Suprapubic skin (tissue), 4 donors: ENCODE data around the gene RDX.

Experiments
- CTCF ChIP-seq, 2 donors: fragments of 200-600 bp in 1 of 2; fragments of 450-650 bp in 1 of 2; sonication (generic) in 1 of 2; IDR thresholded peaks; one replicate each; pipeline ENCODE4 v1.5.1; 2016 to 2019; ENCODE audit warnings: antibody characterized with exemption in 2 of 2, mild to moderate bottlenecking in 1 of 2, moderate library complexity in 1 of 2
- POLR2A ChIP-seq, 2 donors: fragments of 450-650 bp; IDR thresholded peaks; one replicate each; pipeline ENCODE4 v1.6.1; 2017; ENCODE audit warnings: antibody characterized with exemption in 2 of 2, mild to moderate bottlenecking in 2 of 2, moderate library complexity in 2 of 2
- POLR2AphosphoS5 ChIP-seq, 3 donors: sonication (generic); formaldehyde crosslinking; IDR thresholded peaks; one replicate each; pipeline ENCODE4 v1.6.1; 2017; ENCODE audit warnings: antibody characterized with exemption in 3 of 3

- TF ChIP-seq CTCF (IDR thresholded peaks at IDR 0.05) (no peak), POLR2AphosphoS5 (IDR thresholded peaks at IDR 0.05) (no peak), POLR2A (IDR thresholded peaks at IDR 0.05) (no peak)
These were observed 8.9 kb downstream of the RDX start for GRCh38 chr11:110287537-110287936.
